Fibroblast of skin of left biceps (primary cell): ENCODE measurements around the gene SRL.

Source experiments
- DNase-seq, 2 experiments: peaks; one replicate each; pipeline ENCODE4 v3.0.0-alpha.2; 2013; ENCODE audit warnings: low read depth in 2 of 2

Gene SRL

GRCh38 chr16:4202615-4203345 is 39.1 kb downstream of the SRL start:
- no peak for DNase-seq

- DNase-seq, result no peak
Measured at GRCh38 chr16:4200781-4201137, 41.1 kb downstream of the SRL start.

GRCh38 chr16:4200000-4200780 is 41.7 kb downstream of the SRL start:
- DNase-seq, result no peak

- DNase-seq, result no peak
Measured at GRCh38 chr16:4198816-4199215, 43.1 kb downstream of the SRL start.

- DNase-seq, result no peak
Measured at GRCh38 chr16:4194661-4195060, 47.2 kb downstream of the SRL start.

DNA sequence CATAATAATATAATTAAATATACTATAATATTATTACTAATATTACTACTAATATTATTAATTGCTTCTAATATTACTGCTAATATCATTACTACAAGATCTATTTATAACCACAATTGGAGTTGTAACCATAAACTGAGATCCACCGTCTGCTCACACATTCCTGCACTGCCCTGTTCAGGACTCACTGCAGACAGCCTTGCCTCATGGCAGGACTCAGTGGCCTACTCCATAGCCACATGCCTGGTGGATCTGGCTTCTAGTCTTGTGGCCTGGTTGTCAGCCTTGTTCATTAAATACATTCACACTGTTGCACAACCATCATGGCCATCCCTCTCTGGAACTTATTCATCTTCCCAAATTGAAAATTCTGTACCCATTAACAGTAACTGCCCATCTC is 48.0 kb downstream of the SRL start:
- no peak for DNase-seq

GRCh38 chr16:4192206-4192605 is 49.7 kb downstream of the SRL start:
- DNase-seq, result no peak

DNA sequence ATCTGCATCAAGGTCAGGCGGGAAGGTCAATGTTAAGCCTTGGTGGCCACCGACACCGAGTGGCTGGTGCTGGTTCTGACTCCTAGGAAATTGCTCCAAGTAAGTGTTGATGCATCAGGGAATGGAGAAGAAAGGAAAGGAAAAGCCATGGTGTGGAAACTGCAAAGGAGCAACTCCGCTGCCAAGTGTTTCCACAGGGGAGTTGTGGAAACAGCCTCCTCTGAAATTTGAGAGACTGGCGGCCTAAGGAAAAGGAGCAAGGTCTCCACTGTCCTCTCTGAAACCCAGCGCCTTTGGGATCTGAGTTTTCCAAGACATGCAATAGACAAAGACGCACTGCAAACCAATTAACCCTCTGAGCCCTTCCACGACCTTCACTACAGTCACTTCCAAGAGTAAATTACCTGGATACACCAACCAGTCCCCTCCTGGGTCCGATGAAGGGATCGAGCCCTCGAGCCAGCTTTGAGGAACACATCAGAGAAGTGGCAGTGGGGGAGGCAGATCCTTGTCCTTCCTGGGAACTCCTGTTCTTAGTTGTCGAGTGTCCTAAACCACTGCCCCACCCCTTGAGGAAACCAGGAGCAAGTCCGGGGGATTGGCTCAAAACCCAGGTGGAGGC is 51.1 kb downstream of the SRL start:
- DNase-seq, result no peak

- DNase-seq, result no peak
Measured at GRCh38 chr16:4190086-4190485, 51.8 kb downstream of the SRL start.

DNA sequence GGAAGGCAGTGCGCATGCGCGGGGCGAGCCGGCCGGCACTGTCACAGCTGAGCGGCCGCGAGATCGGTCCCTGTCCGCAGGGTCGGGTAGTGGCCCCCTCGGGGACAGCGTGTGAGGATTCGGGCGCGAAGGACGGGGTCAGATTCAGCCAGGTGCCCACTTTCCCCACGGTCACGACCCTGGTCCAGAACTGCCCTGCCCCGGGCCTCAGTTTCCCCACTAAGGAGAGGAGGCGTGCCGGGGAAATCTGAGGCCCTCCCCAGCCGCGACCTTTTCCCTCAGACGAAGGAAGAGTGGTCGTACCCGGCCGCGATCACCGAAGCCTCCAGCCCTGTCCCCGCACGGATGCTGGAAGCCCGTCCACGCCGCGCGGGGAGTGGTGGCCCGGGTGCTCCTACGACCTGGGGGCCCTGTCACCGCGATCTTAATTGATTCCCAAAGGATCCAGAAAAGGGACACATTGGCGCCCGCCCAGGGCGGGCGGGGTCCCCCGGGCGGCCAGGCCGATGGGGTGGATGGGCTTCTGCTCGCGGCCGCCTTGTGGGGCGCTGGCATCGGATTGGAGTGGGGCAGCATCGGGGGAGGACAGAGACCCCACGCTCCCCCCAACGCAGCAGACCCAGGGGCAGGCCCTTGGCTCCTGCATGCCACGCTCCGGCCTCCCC is 57.7 kb downstream of the SRL start:
- DNase-seq, result no peak

DNA sequence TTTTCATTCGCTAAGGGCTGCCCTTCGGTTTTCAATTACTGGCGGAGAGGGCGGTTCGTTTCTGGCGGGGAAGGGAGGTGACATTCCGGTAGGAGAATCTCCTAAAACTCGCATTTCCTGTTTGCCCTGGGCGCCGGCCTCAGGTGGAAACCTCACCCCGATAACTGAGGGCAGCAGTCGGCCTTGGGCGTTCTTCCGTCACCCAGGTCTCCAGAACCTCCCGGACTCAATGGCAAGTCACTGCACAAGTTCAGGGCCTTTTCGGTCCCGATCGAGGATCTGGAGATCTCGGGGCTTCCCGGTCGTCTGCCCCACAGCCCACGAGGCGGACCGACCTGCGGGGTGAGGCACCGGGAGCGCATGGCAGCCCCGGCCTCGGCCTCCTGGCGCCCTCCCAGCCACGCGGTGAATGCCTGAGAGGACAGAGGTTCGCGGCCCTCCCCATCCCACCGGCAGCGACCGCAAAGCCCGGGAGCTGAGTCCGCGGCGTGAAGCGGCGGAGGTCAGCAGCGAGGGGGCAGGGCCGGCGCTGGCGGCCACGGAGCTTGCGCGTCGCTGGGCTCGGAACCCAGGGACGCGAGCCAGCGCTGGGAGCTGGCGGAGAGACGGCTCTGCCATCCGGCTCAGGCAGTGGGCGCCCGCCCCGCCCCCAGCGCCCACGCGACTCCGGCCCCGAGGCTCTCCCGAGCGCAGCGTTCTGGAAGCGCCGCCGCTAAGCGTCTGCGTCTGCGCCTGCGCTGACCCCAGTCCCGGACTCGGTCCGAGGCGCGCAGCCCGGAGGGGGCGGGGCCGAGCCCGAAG is 58.4 kb downstream of the SRL start:
- peak; percentile 72 to 79 for DNase-seq

DNA sequence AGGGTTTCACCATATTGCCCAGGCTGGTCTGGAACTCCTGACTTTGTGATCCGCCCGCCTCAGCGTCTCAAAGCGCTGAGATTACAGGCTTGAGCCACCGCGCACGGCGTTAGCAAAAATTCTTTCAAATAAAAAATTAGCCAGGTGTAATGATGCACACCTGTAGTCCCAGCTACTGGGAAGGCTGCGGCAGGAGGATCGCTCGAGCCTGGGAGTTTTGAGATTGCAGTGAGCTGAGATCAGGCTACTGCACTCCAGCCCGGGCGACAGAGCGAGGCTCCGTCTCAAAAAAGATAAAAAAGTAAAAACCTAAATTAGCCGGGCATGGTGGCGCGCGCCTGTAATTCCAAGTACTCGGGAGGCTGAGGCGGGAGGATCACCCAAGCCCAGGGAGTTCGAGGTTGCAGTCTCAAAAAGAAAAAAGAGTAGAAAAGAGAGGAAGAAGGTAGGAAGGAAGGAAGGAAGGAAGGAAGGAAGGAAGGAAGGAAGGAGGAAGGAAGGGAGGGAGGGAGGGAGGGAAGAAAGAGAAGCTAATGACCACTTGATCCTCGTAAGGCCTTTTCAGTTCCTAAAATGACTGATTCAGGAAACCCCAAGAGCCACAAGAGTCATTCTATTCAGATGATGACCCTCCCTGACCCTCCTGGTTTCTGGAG is 59.2 kb downstream of the SRL start:
- no peak for DNase-seq

DNA sequence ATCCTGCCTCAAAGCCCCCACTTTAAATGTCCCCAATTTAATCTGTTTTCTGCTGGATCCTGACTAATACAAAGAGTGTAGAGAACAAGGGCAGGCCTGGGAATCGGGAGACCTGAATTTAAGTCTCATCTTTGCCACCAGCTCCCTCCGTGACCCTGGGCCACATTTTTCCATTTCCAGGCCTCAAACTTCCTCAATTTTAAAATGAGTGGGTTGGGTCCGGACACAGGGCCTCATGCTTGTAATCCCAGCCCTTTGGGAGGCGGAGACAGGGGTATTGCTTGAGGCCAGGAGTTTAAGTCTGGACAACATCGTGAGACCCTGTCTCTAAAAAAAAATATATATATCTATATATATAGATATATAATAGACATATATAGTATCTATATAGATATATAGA is 61.4 kb downstream of the SRL start:
- DNase-seq, result no peak

- no peak for DNase-seq
Measured at GRCh38 chr16:4179763-4180260, 62.1 kb downstream of the SRL start.

GRCh38 chr16:4179020-4179419 is 62.9 kb downstream of the SRL start:
- DNase-seq, result no peak

GRCh38 chr16:4178468-4179010 is 63.3 kb downstream of the SRL start:
- no peak for DNase-seq

- DNase-seq, result no peak
Measured at GRCh38 chr16:4176906-4177417, 64.9 kb downstream of the SRL start.

DNA sequence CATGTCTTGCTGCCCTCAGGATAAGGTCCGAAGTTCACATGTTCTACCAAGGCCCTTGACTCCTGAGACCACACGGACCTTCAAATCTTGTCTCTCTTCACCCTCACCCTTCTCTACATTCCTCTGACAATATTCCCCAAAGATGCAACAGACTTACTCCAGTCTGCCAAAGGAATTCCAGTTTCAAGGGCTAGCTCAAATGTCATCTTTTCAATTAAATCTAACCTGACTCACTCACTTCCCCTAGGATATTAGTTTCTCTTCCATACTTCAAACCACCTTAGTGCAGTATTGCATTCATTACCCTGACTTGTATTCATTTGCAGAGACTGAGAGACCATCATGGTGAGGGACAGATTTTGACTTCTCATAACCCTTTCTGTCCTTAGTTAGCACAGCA is 66.0 kb downstream of the SRL start:
- no peak for DNase-seq

DNA sequence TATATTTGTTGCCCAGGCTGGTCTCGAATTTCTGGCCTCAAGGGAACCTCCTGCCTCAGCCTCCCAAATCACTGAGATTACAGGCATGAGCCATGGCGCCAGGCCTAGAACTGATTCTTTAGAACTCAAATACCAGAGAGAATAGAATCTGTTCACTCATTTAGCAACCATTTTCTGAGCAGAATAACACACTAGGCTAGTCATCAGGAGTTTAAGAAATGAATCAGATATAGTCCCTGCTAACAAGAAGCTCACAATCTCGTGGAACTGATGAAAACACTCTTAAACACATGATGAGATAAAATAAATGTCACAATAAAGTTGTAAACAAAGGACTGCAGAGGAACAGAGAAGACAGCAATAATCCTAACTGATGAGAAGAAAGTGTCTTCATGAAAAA is 69.8 kb downstream of the SRL start:
- DNase-seq, result peak in 1 of 2 experiments; percentile 32

DNA sequence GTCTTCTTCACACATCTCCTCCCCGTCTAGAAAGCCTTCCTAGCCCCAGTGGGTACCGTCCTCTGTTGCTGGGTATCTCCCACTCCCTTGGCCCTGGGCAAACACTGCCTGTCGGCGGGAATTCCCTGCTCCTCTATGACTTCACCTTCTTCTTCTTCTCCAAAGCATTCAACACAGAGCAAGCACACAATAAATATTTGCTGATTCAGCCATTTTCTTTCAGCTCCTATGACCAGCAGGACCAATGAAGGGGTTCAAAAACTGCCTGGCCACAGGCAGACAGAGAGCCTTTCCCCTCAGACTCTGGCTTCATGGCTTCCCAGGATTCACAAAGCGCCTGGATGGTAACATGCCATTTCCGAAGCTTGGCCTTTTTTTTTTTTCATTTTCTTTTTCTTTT is 72.5 kb downstream of the SRL start:
- DNase-seq, result no peak
